HG02970 (cell line): ENCODE measurements around the gene KREMEN1.
"Not testable (repeated sequence)": the region's sequence is repeated elsewhere in the genome, so short reads cannot be mapped to it uniquely, and the experiment has no call there.

ENCODE experiments used
- ATAC-seq: cut with Tn5 transposase; IDR thresholded peaks from one replicate; pipeline ENCODE4 v1.9.1; 2021; ENCODE audit warnings: mild to moderate bottlenecking, moderate library complexity, moderate number of reproducible peaks; ENCODE audit not compliant: unreplicated experiment, low FRiP score

Gene KREMEN1

GRCh38 chr22:29074276-29074772 is 1.5 kb downstream of the KREMEN1 start:
- ATAC-seq = no peak

GRCh38 chr22:29078036-29078868 is 5.4 kb downstream of the KREMEN1 start:
- no peak for ATAC-seq

DNA sequence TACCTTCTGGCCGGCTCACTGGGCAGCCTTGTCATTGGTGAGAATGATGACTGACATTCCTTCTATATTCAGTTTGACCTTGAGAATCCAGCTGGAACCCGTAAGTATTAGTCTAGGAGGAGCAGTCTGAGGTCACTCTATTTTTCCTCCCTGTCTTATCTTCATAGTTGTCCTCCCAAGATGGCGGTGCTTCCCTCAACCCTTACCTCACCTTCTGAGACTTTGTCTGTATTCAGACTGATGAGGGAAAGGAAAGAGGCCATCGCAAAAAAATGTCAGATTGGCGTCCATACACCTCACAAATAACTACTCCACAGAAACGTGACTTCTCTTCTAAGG is 6.0 kb downstream of the KREMEN1 start:
- ATAC-seq = no peak

- ATAC-seq = no peak
Measured at GRCh38 chr22:29079218-29079901, 6.5 kb downstream of the KREMEN1 start.

- no peak for ATAC-seq
Measured at GRCh38 chr22:29080106-29080975, 7.5 kb downstream of the KREMEN1 start.

GRCh38 chr22:29081517-29082236 is 8.8 kb downstream of the KREMEN1 start:
- no peak for ATAC-seq

DNA sequence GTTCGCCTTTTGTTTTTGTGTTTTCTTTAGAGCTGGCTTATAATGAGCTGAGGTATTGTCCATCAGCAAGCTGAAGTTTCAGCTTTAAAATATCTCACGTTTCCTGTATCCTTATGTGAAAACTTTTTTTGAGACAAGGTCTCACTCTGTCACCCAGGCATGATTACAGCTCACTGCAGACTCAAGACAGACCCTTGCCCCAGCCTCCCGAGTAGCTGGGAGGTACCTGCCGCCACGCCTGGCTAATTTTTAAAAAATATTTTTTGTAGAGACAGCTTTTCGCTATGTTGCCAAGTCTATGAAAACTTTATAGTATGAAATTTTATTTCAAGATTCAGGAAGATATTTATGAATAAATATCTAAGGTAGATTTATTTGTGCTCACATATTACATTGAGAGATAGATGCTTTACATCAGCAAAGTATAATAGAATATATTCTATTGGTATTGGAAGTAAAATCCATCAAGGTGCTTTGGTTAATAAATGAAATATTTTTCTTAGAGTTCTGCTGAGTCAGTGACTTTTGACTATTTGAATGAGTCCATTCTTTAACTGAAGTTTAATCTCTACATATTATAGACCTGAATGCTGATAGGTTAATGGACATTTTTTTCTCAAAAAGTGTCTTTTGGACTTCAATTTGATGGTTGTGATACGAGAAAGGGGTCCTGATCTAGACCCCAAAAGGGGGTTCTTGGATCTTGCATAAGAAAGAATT is 10.2 kb downstream of the KREMEN1 start:
- no peak for ATAC-seq

DNA sequence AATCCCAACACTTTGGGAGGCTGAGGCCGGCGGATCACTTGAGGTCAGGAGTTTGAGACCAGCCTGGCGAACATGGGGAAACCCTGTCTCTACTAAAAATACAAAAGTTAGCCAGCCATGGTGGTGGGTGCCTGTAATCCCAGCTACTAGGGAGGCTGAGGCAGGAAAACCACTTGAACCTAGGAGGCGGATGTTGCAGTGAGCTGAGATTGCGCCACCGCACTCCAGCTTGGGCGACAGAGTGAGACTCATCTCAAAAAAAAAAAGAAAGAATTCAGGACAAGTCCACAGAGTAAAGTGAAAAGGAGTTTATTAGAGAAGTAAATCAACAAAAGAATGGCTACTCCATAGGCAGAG is 10.7 kb downstream of the KREMEN1 start:
- ATAC-seq = not testable (repeated sequence)

DNA sequence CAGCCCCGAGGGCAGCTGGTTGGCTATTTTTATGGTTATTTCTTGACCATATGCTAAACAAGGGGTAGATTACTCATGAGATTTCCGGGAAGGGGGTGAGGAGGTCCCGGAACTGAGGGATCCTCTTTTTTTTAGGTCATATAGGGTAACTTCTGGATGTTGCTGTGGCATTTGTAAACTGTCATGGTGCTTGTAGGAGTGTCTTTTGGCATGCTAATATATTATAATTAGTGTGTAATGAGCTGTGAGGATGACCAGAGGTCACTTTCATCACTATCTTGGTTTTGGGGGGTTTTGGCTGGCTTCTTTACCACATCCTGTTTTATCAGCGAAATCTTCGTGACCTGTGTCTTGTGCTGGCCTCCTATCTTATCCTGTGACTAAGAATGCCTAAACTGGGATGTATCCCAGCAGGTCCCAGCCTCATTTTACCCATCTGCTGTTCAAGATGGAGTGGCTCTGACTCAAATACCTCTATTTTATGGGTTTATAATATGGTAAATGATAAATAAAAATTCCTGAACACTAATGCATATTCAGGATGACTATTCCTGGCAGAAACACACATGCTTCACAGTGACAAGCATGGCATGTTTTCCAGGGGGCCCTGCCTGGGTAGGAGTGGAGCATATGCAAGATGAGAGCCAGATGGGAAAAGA is 11.2 kb downstream of the KREMEN1 start:
- no peak for ATAC-seq

GRCh38 chr22:29087012-29087411 is 14.2 kb downstream of the KREMEN1 start:
- ATAC-seq = no peak

DNA sequence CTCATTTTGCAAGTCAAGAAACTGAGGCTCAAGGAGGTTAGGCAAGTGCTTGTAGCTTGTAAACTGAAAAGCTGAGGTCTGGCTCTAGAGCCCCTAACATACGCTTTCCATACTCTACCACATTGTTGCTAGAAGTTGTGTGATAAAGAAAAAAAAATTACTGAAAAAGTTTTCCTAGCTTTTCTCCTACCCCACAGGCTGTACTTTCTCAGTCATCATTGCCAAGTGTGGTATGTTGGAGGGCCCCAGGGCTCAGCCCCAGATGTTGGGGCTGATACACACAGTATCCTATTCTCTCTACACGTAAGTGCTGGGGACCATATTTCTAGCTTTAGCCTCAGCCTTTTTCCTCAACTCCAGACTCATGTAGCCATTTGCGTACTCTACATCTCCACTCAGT is 16.0 kb downstream of the KREMEN1 start:
- ATAC-seq = no peak

GRCh38 chr22:29089507-29089906 is 16.7 kb downstream of the KREMEN1 start:
- no peak for ATAC-seq

DNA sequence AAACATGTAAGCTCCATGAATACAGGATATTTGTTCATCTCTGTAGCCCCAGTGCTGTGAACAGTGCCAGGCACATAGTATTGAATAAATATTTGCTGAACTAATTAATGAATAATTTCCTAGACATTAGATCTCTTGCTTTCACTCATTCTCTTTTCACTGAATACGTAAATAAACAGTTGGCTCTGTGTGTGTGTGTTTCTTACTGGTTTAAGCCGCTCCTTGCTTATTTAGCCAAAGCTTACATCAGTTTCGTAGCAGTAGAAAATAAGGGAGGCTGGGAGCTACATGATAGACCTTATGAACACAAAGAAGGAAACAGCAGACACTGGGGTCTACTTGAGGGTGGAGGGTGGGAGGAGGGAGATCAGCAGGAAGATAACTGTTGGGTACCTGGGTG is 17.2 kb downstream of the KREMEN1 start:
- no peak for ATAC-seq

DNA sequence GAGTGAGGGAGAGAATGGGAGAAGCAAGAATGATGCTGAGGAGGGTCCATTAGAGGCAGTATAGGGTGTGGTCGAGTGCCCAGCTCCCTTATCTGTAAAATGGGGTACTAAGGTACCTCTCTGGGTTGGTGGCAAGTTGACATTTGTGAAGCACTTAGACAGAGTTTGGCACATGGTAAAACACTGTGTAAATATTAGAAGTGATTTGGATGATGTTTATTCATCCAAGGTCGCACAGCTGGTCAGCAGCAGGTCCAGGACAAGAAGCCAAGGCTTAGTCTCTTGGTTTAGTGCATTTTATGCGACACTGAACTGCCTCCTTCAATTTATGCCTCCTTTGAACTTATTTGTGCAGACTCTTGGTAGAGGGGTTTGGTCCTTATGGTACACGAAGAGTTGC is 19.4 kb downstream of the KREMEN1 start:
- no peak for ATAC-seq

DNA sequence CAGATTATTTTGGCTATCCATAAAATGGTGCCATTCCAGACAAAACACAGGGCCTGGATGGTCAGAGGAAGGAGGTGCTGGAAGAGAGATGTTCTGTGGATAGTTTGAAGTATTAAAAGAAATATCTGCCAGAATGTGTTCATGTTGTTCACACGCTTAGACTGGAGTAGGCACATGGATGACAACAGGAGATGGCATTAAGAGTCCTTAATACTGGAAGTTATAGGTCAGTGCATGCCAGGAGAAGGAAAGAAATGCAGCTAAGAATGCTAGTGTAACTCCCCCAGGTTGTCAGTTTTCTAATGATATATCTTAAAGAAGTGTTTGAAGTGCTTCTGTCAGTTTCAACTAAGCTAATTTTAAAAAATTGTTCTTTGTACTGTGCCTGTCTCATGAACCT is 20.2 kb downstream of the KREMEN1 start:
- ATAC-seq = no peak

DNA sequence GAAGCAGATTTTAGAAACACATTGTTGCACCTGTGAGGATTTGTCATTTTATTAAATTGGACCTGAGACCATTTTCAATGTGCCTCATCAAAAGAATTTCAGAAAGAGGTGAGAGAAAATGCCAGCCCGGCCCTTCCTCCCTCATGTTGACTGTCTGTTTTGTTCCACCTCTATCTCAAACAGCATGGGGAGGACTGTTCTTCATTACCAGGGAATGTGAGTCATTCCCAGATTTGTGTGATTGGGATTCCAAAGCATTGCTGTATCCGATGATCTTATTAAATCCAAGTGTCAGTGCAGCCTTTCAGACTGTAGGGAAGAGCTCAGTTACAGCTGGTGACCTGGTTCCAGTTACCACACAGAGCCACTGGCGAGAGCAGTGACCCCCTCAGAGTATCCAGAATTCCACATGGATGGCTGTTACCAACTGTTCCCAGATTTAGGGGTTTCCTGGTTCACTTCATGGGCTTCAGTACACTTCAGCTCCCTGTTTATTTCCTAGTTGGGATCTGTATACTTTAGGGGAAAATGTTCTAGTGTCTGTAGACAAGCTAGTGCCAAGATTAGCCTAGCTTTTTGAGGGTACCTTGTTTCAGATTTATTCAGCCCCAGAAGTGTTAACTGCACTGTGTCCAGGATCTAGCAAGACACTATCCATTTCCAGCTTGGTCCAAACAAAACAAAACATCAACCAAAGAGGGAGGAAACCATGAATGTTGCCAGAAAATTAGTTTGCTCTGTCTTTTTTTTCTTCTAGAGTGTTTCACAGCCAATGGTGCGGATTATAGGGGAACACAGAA is 20.9 kb downstream of the KREMEN1 start:
- ATAC-seq = no peak

- no peak for ATAC-seq
Measured at GRCh38 chr22:29095459-29095858, 22.6 kb downstream of the KREMEN1 start.
